Uterus (tissue), 4 donors: ENCODE results near the gene FCRLA. TPM values are rescaled to one million over a fixed set of nuclear protein-coding genes. Genes with fewer than 3 reads are reported as not detected.

Source experiments
- DNase-seq, 2 donors: peaks; one replicate each; pipeline ENCODE4 v3.0.0-alpha.2; 2019 to 2020
- H3K27ac ChIP-seq, 2 donors: fragments of 200-600 bp; sonication (generic); 1 replicate in 1 of 2; 2 replicates in 1 of 2; pipeline ENCODE4 v1.5.1; 2016 to 2018
- H3K27me3 ChIP-seq, 2 donors: fragments of 200-600 bp; sonication (generic); one replicate each; pipeline ENCODE4 v1.5.1; 2018 to 2019; ENCODE audit warnings: control low read depth in 1 of 2
- H3K36me3 ChIP-seq, 2 donors: fragments of 200-600 bp; sonication (generic); one replicate each; pipeline ENCODE4 v1.5.1; 2019; ENCODE audit warnings: control low read depth in 1 of 2
- H3K4me1 ChIP-seq, 2 donors: fragments of 200-600 bp; sonication (generic); one replicate each; pipeline ENCODE4 v1.5.1; 2018 to 2019; ENCODE audit warnings: control low read depth in 1 of 2
- H3K4me3 ChIP-seq, 2 donors: fragments of 200-600 bp; sonication (generic); 1 replicate in 1 of 2; 2 replicates in 1 of 2; pipeline ENCODE4 v1.5.1; 2018 to 2019; ENCODE audit warnings: mild to moderate bottlenecking in 1 of 2
- H3K9me3 ChIP-seq, 2 donors: fragments of 200-600 bp; sonication (generic); one replicate each; pipeline ENCODE4 v1.5.1; 2019; ENCODE audit warnings: control low read depth in 1 of 2
- POLR2A ChIP-seq, 2 donors: fragments of 450-650 bp; IDR thresholded peaks; one replicate each; pipeline ENCODE4 v1.6.1; 2016; ENCODE audit warnings: antibody characterized with exemption in 2 of 2, mild to moderate bottlenecking in 1 of 2, moderate library complexity in 1 of 2
- intact Hi-C: fragments of 100-400 bp; cut with DNase I; formaldehyde crosslinking; loops from one replicate; pipeline ENCODE4 v1.15.1; 2023; ENCODE audit warnings: low total_unique reads
- total RNA-seq, 4 donors: library from RNA; depleted of rRNA in 3 of 4; stranded (reverse); fragments of >200 nt in 3 of 4; gene quantifications; one replicate each; pipeline versions ENCODE4 v1.1.0 to v1.2.4, GENCODE V29; 2014 to 2023
- TF ChIP-seq, protein P1 (sequence below), 4 experiments: fragments of 200-600 bp in 2 of 4; fragments of 450-650 bp in 2 of 4; sonication (generic) in 2 of 4; IDR thresholded peaks; one replicate each; pipeline ENCODE4 v1.5.1; 2016 to 2019; ENCODE audit warnings: antibody characterized with exemption in 4 of 4, mild to moderate bottlenecking in 2 of 4, moderate library complexity in 1 of 4
- donor health status: DM: yes; HTN: yes; CAD: no.

Gene FCRLA
- total RNA-seq, 4 donors from 2014 or later: 0.41 TPM; not detected in 3

DNA sequence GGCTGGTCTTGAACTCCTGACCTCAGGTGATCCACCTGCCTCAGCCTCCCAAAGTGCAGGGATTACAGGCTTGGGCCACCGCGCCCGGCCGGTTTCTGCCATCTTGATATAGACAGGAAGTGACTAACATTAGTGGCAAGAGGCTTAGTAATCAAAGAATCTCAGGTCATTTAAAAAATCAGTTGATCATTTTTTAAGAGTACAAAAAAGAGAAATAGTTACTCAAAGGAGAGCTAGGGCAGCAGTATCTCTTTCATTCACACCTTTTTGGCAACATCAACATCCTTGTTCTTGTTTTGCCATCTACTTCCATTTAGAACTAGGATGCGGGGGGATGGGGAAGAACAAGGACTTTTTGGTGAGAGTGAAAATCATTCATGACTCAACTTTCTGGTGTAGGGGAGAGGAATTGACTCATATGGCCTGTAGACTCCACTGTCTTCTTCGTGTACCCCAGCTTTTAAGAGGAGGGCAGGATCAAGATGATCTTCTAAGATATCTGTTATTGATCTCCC is 23.1 kb downstream of the FCRLA start:
- H3K27me3 ChIP-seq: no peaks in the 10 kb centered on the region
- TF ChIP-seq POLR2A (IDR thresholded peaks at IDR 0.05): no peak
- TF ChIP-seq, protein P1, sequence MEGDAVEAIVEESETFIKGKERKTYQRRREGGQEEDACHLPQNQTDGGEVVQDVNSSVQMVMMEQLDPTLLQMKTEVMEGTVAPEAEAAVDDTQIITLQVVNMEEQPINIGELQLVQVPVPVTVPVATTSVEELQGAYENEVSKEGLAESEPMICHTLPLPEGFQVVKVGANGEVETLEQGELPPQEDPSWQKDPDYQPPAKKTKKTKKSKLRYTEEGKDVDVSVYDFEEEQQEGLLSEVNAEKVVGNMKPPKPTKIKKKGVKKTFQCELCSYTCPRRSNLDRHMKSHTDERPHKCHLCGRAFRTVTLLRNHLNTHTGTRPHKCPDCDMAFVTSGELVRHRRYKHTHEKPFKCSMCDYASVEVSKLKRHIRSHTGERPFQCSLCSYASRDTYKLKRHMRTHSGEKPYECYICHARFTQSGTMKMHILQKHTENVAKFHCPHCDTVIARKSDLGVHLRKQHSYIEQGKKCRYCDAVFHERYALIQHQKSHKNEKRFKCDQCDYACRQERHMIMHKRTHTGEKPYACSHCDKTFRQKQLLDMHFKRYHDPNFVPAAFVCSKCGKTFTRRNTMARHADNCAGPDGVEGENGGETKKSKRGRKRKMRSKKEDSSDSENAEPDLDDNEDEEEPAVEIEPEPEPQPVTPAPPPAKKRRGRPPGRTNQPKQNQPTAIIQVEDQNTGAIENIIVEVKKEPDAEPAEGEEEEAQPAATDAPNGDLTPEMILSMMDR (IDR thresholded peaks at IDR 0.05): no peak
- no peaks in the 10 kb centered on the region for H3K36me3 ChIP-seq
- DNase-seq: no peak
- H3K27ac ChIP-seq: no peak overlapping the region
- intact Hi-C loops: no loop called here
- no peak overlapping the region for H3K4me3 ChIP-seq
- H3K9me3 ChIP-seq: no peaks in the 10 kb centered on the region
- H3K4me1 ChIP-seq: no peaks in the 10 kb centered on the region

DNA sequence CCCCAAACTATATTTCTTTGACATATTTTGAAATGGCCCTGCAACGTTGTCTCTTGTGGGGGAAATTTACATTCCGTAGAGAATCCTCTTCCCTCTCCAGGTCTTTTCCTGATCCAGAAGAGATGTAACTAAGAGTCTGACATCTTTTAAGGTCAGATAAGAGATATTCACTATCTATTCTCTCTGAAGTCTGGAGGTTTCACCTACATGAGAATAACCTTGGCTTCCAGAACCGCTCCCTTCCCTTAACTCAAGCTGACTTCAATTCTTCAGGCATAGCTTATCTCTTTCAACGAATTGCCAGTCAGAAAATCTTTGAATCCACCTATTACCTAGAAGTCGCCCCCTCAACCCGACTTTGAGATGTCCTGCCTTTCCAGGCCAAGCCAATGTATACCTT is 24.2 kb downstream of the FCRLA start:
- no peak for DNase-seq
- no peaks in the 10 kb centered on the region for H3K9me3 ChIP-seq
- no peaks in the 10 kb centered on the region for H3K4me1 ChIP-seq
- intact Hi-C loops: no loop called here
- no peak overlapping the region for H3K27ac ChIP-seq
- no peak for TF ChIP-seq POLR2A (IDR thresholded peaks at IDR 0.05)
- TF ChIP-seq, protein P1 (IDR thresholded peaks at IDR 0.05): no peak
- no peaks in the 10 kb centered on the region for H3K36me3 ChIP-seq
- no peak overlapping the region for H3K4me3 ChIP-seq
- H3K27me3 ChIP-seq: no peaks in the 10 kb centered on the region

DNA sequence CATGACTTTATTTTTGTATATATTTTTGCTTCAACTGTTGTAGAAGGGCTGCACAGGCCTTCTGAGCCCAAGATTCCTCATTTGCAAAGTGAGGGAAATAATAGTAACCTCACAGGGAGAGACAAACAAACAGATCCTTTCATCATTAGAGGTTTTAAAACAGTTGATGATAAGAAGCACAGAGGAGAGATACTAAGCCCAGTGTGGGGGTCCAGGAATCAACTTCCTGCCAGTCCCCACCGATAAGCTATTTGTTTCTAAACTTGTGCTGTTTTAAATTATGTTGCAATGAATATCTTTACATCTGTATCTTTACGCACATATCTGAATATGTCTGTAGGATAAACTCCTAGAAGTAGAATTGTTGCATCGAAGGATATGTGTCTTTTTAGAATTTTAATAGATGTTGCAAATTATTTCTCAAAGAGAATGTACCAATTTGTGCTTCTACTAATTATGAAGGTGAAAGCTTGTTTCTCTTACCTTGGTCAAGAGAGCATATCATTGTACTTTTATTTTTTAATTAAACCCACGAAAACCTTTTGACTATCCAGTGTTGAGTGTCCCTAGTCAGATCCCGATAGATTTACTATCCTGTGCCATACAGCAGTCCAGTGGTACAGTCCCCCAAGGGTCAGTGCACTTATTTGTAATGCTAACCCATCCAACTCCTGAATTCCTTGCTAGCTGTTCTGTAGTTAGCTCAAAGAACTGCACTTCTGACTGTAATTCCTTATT is 25.1 kb downstream of the FCRLA start:
- intact Hi-C loops: no loop called here
- DNase-seq: no peak
- TF ChIP-seq, protein P1 (IDR thresholded peaks at IDR 0.05): no peak
- no peak for TF ChIP-seq POLR2A (IDR thresholded peaks at IDR 0.05)
- H3K27me3 ChIP-seq: no peaks in the 10 kb centered on the region
- no peaks in the 10 kb centered on the region for H3K9me3 ChIP-seq
- H3K4me1 ChIP-seq: no peaks in the 10 kb centered on the region
- no peak overlapping the region for H3K4me3 ChIP-seq
- no peak overlapping the region for H3K27ac ChIP-seq
- H3K36me3 ChIP-seq: no peaks in the 10 kb centered on the region

DNA sequence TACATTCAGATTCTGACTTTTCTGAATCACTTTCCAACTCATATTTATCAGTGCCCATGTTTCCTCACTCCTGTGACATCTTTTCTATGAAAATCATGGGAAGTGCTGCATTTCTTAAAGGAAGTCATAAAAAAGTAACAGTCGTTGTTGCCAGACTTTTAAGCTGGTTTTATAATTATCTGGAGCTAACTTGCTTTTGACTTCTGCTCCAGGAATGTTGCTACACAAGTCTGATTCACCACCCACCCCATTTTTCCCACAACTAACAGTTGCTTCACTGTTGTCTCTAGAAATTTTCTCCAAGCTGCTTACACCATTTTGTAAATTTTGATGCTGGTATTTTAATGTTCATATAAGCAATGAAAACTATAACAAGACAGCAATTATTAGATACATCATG is 26.5 kb downstream of the FCRLA start:
- Histone ChIP-seq H3K36me3 (no peaks in the 10 kb centered on the region), H3K9me3 (no peaks in the 10 kb centered on the region), H3K27ac (no peak overlapping the region), H3K27me3 (no peaks in the 10 kb centered on the region), H3K4me1 (no peaks in the 10 kb centered on the region), H3K4me3 (no peak overlapping the region)
- intact Hi-C loops: no loop called here
- DNase-seq: no peak
- TF ChIP-seq, protein P1 (IDR thresholded peaks at IDR 0.05): no peak
- no peak for TF ChIP-seq POLR2A (IDR thresholded peaks at IDR 0.05)

DNA sequence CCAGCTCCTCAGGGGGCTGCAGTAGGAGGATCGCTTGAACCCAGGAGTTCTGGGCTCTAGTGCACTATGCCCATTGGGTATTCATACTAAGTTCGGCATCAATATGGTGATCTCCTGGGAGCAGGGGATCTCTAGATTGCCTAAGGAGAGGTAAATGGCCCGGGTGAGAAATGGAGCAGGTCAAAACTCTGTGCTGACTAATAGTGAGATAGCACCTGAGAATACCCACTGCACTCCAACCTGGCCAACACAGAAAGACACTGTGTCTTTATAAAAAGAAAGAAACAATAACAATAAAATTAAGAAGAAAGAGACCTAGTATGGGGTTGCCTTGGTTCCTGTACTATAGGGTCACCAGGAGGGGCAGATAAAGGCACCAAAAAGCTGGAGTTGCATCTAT is 28.8 kb downstream of the FCRLA start:
- intact Hi-C loops: no loop called here
- Histone ChIP-seq H3K36me3 (no peaks in the 10 kb centered on the region), H3K27ac (no peak overlapping the region), H3K4me3 (no peak overlapping the region), H3K9me3 (no peaks in the 10 kb centered on the region), H3K27me3 (no peaks in the 10 kb centered on the region), H3K4me1 (no peaks in the 10 kb centered on the region)
- no peak for DNase-seq
- TF ChIP-seq, protein P1 (IDR thresholded peaks at IDR 0.05): no peak
- no peak for TF ChIP-seq POLR2A (IDR thresholded peaks at IDR 0.05)
